BLaER1 (cell line): ENCODE results near the gene CACNA1D.
"Not testable (repeated sequence)": the region's sequence is repeated elsewhere in the genome, so short reads cannot be mapped to it uniquely, and the experiment has no call there.

ENCODE experiments used
- H3K27ac ChIP-seq: shearing (Covaris generic); formaldehyde crosslinking; 2 replicates; pipeline ENCODE4 v1.8.1; 2022
- H3K27me3 ChIP-seq: shearing (Covaris generic); formaldehyde crosslinking; 2 replicates; pipeline ENCODE4 v1.8.1; 2022
- H3K36me3 ChIP-seq: shearing (Covaris generic); formaldehyde crosslinking; 2 replicates; pipeline ENCODE4 v1.8.1; 2022
- H3K4me1 ChIP-seq: shearing (Covaris generic); formaldehyde crosslinking; 2 replicates; pipeline ENCODE4 v1.8.1; 2022
- H3K4me2 ChIP-seq: shearing (Covaris generic); formaldehyde crosslinking; 2 replicates; pipeline ENCODE4 v1.8.1; 2022
- H3K4me3 ChIP-seq: shearing (Covaris generic); formaldehyde crosslinking; 2 replicates; pipeline ENCODE4 v1.8.1; 2022
- H3K9ac ChIP-seq: shearing (Covaris generic); formaldehyde crosslinking; 2 replicates; pipeline ENCODE4 v1.8.1; 2022
- H3K9me3 ChIP-seq: shearing (Covaris generic); formaldehyde crosslinking; 2 replicates; pipeline ENCODE4 v1.8.1; 2022
- H4K20me1 ChIP-seq: shearing (Covaris generic); formaldehyde crosslinking; 2 replicates; pipeline ENCODE4 v1.8.1; 2022
- Cebpa-rat ChIP-seq: shearing (Covaris generic); IDR thresholded peaks from 2 replicates; pipeline ENCODE4 v1.8.1; 2022

CACNA1D gene

DNA sequence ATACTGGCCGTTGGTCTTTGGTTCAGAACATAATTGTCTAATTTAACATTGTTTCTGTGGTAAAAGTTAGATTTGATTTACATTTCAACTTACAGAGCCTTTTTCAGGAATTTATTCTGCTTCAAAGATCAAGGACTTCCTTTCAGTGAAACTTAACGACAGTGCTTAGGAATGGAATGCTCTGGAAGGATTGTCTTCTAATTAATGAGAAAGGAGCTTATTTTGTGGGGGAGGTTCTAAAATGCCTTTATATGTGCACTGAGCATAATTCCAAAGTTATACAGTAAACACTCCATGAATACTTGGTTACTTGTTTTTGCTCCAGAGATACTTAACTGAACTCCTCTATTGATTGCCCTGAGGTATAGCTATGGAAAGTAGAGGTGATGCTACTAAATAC lies 75.7 kb downstream of the CACNA1D start:
- Histone ChIP-seq H3K27me3 (no peaks in the 10 kb centered on the region), H3K9me3 (no peaks in the 10 kb centered on the region), H3K27ac (no peak overlapping the region), H3K4me2 (no peak overlapping the region), H3K4me1 (no peaks in the 10 kb centered on the region), H4K20me1 (no peaks in the 10 kb centered on the region), H3K9ac (no peak overlapping the region), H3K36me3 (no peaks in the 10 kb centered on the region), H3K4me3 (no peak overlapping the region)
- TF ChIP-seq Cebpa-rat = no peak

- no peaks in the 10 kb centered on the region for H3K9me3 ChIP-seq
- no peak for TF ChIP-seq Cebpa-rat
- H3K9ac ChIP-seq = no peak overlapping the region
- H3K27me3 ChIP-seq = no peaks in the 10 kb centered on the region
- H3K36me3 ChIP-seq = no peaks in the 10 kb centered on the region
- no peak overlapping the region for H3K4me2 ChIP-seq
- H3K4me3 ChIP-seq = no peak overlapping the region
- no peaks in the 10 kb centered on the region for H3K4me1 ChIP-seq
- H3K27ac ChIP-seq = no peak overlapping the region
- H4K20me1 ChIP-seq = no peaks in the 10 kb centered on the region
Observed at GRCh38 chr3:53570709-53571108, 76.3 kb downstream of the CACNA1D start.

- Histone ChIP-seq H3K27ac (no peak overlapping the region), H3K4me2 (no peak overlapping the region), H4K20me1 (no peaks in the 10 kb centered on the region), H3K4me3 (no peak overlapping the region), H3K9me3 (no peaks in the 10 kb centered on the region), H3K27me3 (no peaks in the 10 kb centered on the region), H3K36me3 (no peaks in the 10 kb centered on the region), H3K9ac (no peak overlapping the region), H3K4me1 (no peaks in the 10 kb centered on the region)
- TF ChIP-seq Cebpa-rat = no peak
Observed at GRCh38 chr3:53571264-53571663, 76.9 kb downstream of the CACNA1D start.

DNA sequence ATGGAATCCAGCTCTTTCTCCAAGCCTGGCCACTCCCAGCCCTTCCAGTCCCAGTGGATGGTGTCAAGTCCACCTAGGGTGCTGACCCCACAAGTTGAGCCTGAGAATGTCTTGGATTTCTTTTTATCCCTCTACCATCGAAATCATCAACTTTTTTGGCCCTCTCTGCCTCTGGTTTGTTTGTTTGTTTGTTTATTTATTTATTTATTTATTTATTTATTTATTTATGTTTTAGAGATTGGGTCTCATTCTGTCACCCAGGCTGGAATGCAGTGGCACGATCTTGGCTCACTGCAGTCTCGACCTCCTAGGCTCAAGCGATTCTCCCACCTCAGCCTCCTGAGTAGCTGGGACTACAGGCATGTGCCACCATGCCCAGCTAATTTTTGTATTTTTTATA lies 77.8 kb downstream of the CACNA1D start:
- H3K4me2 ChIP-seq, H3K9ac ChIP-seq, H3K9me3 ChIP-seq, H3K27me3 ChIP-seq, H4K20me1 ChIP-seq, H3K4me3 ChIP-seq, H3K27ac ChIP-seq, H3K4me1 ChIP-seq, H3K36me3 ChIP-seq: not testable (repeated sequence)

DNA sequence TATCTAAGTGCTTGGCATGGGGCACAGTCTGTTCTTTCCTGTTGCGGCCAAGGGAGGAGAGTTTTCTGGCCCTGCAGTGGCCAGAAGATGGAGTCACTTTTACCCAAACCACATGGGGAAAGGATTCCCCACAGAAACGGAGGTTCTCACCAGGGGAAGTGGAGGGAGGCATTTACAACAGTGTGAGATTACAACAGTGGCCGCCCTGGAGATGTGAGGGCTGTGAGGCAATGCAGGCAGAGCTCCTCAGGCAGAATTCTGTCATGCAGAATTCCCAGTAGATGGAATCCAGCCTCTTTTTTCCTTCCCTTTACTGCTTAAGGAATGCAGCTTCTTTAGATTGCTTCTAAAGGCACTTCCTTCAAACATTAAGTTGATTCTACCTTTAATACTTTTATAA lies 83.1 kb downstream of the CACNA1D start:
- no peak overlapping the region for H3K4me3 ChIP-seq
- H4K20me1 ChIP-seq = no peaks in the 10 kb centered on the region
- no peak overlapping the region for H3K4me2 ChIP-seq
- H3K27me3 ChIP-seq = no peaks in the 10 kb centered on the region
- H3K9ac ChIP-seq = no peak overlapping the region
- no peaks in the 10 kb centered on the region for H3K9me3 ChIP-seq
- H3K27ac ChIP-seq = no peak overlapping the region
- H3K4me1 ChIP-seq = no peaks in the 10 kb centered on the region
- H3K36me3 ChIP-seq = no peaks in the 10 kb centered on the region
- TF ChIP-seq Cebpa-rat = no peak

DNA sequence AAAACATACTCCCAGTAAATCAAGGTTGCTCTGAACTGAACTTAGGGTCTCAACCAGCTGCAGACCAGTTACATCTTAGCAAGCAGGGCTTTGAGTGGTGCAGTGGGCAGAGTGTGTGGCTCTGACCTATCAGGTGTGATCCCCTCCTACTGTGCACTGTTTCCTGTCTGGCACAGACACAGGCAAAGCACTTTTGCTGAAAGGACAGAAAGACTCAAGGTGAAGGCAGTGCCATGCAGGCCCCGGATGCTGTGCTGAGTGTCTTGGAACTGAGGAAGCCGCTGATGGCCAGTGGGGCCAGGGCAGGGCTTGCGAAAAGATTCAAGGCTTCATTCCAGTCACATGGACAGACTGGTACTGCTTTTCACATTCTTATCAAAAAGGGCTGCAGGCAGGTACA lies 85.2 kb downstream of the CACNA1D start:
- TF ChIP-seq Cebpa-rat = no peak
- no peak overlapping the region for H3K9ac ChIP-seq
- no peak overlapping the region for H3K4me3 ChIP-seq
- H3K9me3 ChIP-seq = no peaks in the 10 kb centered on the region
- H3K4me2 ChIP-seq = no peak overlapping the region
- no peaks in the 10 kb centered on the region for H3K36me3 ChIP-seq
- H3K27me3 ChIP-seq = no peaks in the 10 kb centered on the region
- no peak overlapping the region for H3K27ac ChIP-seq
- no peaks in the 10 kb centered on the region for H4K20me1 ChIP-seq
- no peaks in the 10 kb centered on the region for H3K4me1 ChIP-seq

DNA sequence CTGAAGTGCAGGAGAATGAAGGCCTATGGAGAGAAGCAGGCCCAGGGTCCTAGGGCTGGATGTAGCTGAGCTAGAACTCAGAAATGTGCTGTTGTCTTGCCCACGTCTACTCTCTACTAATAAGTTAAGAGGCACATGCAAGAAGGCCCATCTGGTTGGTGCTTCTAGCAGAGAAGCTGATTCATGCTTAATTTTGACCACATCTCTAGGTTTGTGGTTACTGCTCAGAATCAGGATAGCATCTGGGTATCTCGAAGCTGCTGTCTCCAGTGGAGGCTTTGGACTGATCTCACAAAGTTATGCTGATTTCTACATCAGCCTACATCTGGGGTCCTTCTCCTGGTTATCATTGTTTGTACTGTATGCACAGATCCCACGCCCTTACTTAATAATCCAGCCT lies 87.3 kb downstream of the CACNA1D start:
- H3K4me1 ChIP-seq = no peaks in the 10 kb centered on the region
- no peak overlapping the region for H3K27ac ChIP-seq
- H3K27me3 ChIP-seq = no peaks in the 10 kb centered on the region
- no peaks in the 10 kb centered on the region for H3K36me3 ChIP-seq
- H3K4me2 ChIP-seq = no peak overlapping the region
- H3K9me3 ChIP-seq = no peaks in the 10 kb centered on the region
- H3K9ac ChIP-seq = no peak overlapping the region
- H3K4me3 ChIP-seq = no peak overlapping the region
- H4K20me1 ChIP-seq = no peaks in the 10 kb centered on the region
- no peak for TF ChIP-seq Cebpa-rat

DNA sequence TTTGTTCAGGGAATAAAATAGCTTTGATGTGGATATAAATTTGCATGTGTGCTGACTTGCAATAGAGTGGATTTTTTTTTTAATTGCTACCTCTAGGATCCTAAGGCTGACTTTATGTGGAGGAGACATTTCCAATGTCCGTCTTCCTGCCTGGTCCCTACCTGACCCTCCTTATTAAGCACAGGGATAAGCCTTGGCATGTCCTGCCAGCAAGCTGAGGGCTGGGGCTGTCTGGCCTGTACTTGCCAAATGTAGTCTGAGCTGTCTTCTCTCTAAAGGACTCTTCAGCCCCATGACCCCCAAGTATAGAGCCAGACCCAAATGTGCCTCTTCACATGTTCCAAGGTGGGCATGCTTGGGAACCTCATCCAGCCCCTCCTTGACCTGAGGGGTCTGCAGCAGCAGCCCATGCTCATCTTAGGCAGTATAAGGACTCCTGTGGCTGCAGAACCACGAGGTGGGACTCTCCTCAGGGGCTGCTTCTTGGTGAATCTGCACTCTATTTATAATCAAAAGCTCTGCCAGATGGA lies 88.8 kb downstream of the CACNA1D start:
- Histone ChIP-seq H3K9me3 (no peaks in the 10 kb centered on the region), H3K27ac (no peak overlapping the region), H3K4me1 (no peaks in the 10 kb centered on the region), H3K27me3 (no peaks in the 10 kb centered on the region), H4K20me1 (no peaks in the 10 kb centered on the region), H3K4me2 (no peak overlapping the region), H3K36me3 (no peaks in the 10 kb centered on the region), H3K4me3 (no peak overlapping the region), H3K9ac (no peak overlapping the region)
- TF ChIP-seq Cebpa-rat = no peak

GRCh38 chr3:53585049-53585448 lies 90.6 kb downstream of the CACNA1D start:
- Histone ChIP-seq H3K4me2 (no peak overlapping the region), H3K9me3 (no peaks in the 10 kb centered on the region), H3K4me1 (no peaks in the 10 kb centered on the region), H3K9ac (no peak overlapping the region), H3K27me3 (no peaks in the 10 kb centered on the region), H3K36me3 (no peaks in the 10 kb centered on the region), H4K20me1 (no peaks in the 10 kb centered on the region), H3K4me3 (no peak overlapping the region), H3K27ac (no peak overlapping the region)
- TF ChIP-seq Cebpa-rat = no peak

GRCh38 chr3:53585627-53586026 lies 91.2 kb downstream of the CACNA1D start:
- no peaks in the 10 kb centered on the region for H3K9me3 ChIP-seq
- H3K4me2 ChIP-seq = no peak overlapping the region

GRCh38 chr3:53588122-53588521 lies 93.7 kb downstream of the CACNA1D start:
- H3K27ac ChIP-seq = no peak overlapping the region
- H3K27me3 ChIP-seq = no peaks in the 10 kb centered on the region
- H3K4me2 ChIP-seq = no peak overlapping the region
- no peaks in the 10 kb centered on the region for H3K9me3 ChIP-seq
- H3K4me1 ChIP-seq = peaks cover 5% of the 10 kb centered on the region; the same call in 1 of the 2 replicates
- H4K20me1 ChIP-seq = no peaks in the 10 kb centered on the region
- H3K36me3 ChIP-seq = no peaks in the 10 kb centered on the region
- no peak for TF ChIP-seq Cebpa-rat
- H3K4me3 ChIP-seq = no peak overlapping the region
- no peak overlapping the region for H3K9ac ChIP-seq

More at GRCh38 chr3:53585627-53586026, 91.2 kb downstream of the CACNA1D start:
- no peak overlapping the region for H3K9ac ChIP-seq
- H3K36me3 ChIP-seq = no peaks in the 10 kb centered on the region
- no peaks in the 10 kb centered on the region for H4K20me1 ChIP-seq
- H3K27me3 ChIP-seq = no peaks in the 10 kb centered on the region
- H3K4me1 ChIP-seq = no peaks in the 10 kb centered on the region
- H3K27ac ChIP-seq = no peak overlapping the region
- no peak overlapping the region for H3K4me3 ChIP-seq
- TF ChIP-seq Cebpa-rat = no peak
